HepG2 (cell line): ENCODE measurements around the gene PHF10. TPM values are rescaled to one million over a fixed set of nuclear protein-coding genes. Genes with fewer than 3 reads are reported as not detected.

Source experiments
- EHMT2 ChIP-seq: fragments of 200-600 bp; sonication (generic); IDR thresholded peaks from 2 replicates; pipeline ENCODE4 v1.7.0; 2017; ENCODE audit warnings: antibody characterized with exemption, low read depth, low read length, borderline replicate concordance
- GTF3A ChIP-seq: sonication (generic); formaldehyde crosslinking; conservative IDR thresholded peaks from 2 replicates; pipeline ENCODE4 v1.4.0; 2020; ENCODE audit warnings: mild to moderate bottlenecking, missing genetic modification reagents
- KAT2B ChIP-seq: fragments of 150-350 bp; IDR thresholded peaks from 2 replicates; pipeline ENCODE4 v1.6.1; 2014; ENCODE audit warnings: low read depth, low read length, borderline replicate concordance
- KAT7 ChIP-seq: IDR thresholded peaks from 2 replicates; pipeline ENCODE4 v1.6.1; 2018; ENCODE audit warnings: borderline replicate concordance, missing compliant biosample characterization
- SMARCE1 ChIP-seq: fragments of 450-650 bp; IDR thresholded peaks from 2 replicates; pipeline ENCODE4 v1.6.1; 2017; ENCODE audit warnings: borderline replicate concordance
- ZNF225 ChIP-seq: sonication (generic); formaldehyde crosslinking; IDR thresholded peaks from 2 replicates; pipeline ENCODE4 v1.4.0; 2020; ENCODE audit warnings: mild to moderate bottlenecking, missing genetic modification reagents
- ZNF282 ChIP-seq: fragments of 450-650 bp; IDR thresholded peaks from 2 replicates; pipeline ENCODE4 v1.6.1; 2018; ENCODE audit not compliant: partially characterized antibody
- ZNF432 ChIP-seq: sonication (generic); formaldehyde crosslinking; IDR thresholded peaks from 2 replicates; pipeline ENCODE4 v1.5.0; 2020; ENCODE audit warnings: missing genetic modification reagents, mild to moderate bottlenecking, borderline replicate concordance
- ZNF629 ChIP-seq: sonication (generic); formaldehyde crosslinking; conservative IDR thresholded peaks from 2 replicates; pipeline ENCODE4 v1.5.0; 2020; ENCODE audit warnings: missing genetic modification reagents
- ZNF841 ChIP-seq: sonication (generic); formaldehyde crosslinking; IDR thresholded peaks from 2 replicates; pipeline ENCODE4 v1.8.1; 2023; ENCODE audit warnings: missing genetic modification reagents, borderline replicate concordance
- ZSCAN29 ChIP-seq: sonication (generic); formaldehyde crosslinking; conservative IDR thresholded peaks from 2 replicates; pipeline ENCODE4 v1.4.0; 2020; ENCODE audit warnings: mild to moderate bottlenecking, missing genetic modification reagents
- polyA plus RNA-seq, 8 experiments: library from polyadenylated mRNA; depleted of rRNA in 3 of 8; stranded (reverse) in 7 of 8; unstranded in 1 of 8; fragments of >200 nt; fragmentation: Illumina TruSeq in 4 of 8; extraction: Trizol in 4 of 8; gene quantifications; 2 replicates each; pipeline versions ENCODE4 v1.2.1 to v1.2.3, GENCODE V29; 2011 to 2016; ENCODE audit warnings: low read depth in 4 of 8, missing spikeins in 1 of 8, mixed read lengths in 1 of 8; ENCODE audit not compliant: insufficient read depth in 1 of 8
- total RNA-seq, 5 experiments: library from RNA; depleted of rRNA; stranded (reverse); fragments of >200 nt; fragmentation: Illumina TruSeq; extraction: Trizol; gene quantifications; 2 replicates each; pipeline ENCODE4 v1.2.3, GENCODE V29; 2016; ENCODE audit warnings: low read depth in 1 of 5
- TF ChIP-seq, protein P1 (sequence below): IDR thresholded peaks from 2 replicates; pipeline ENCODE4 v1.6.1; 2012; ENCODE audit warnings: low read depth, low read length, improper control_type of control experiment
- TF ChIP-seq, protein P2 (sequence below): sonication (generic); formaldehyde crosslinking; IDR thresholded peaks from 2 replicates; pipeline ENCODE4 v1.4.0; 2020; ENCODE audit warnings: mild to moderate bottlenecking, low read depth, missing genetic modification reagents
- TF ChIP-seq, protein P3 (sequence below): sonication (generic); formaldehyde crosslinking; IDR thresholded peaks from 2 replicates; pipeline ENCODE4 v1.9.0; 2021; ENCODE audit warnings: missing genetic modification reagents, mild to moderate bottlenecking, borderline replicate concordance
- TF ChIP-seq, protein P4 (sequence below): sonication (generic); formaldehyde crosslinking; IDR thresholded peaks from 2 replicates; pipeline ENCODE4; 2020; ENCODE audit warnings: missing genetic modification reagents, mild to moderate bottlenecking, borderline replicate concordance
- TF ChIP-seq, protein P5 (sequence below): sonication (generic); formaldehyde crosslinking; IDR thresholded peaks from 2 replicates; pipeline ENCODE4 v1.8.1; 2023; ENCODE audit warnings: mild to moderate bottlenecking, missing genetic modification reagents
- TF ChIP-seq, protein P6 (sequence below), 2 experiments: sonication (generic) in 1 of 2; formaldehyde crosslinking in 1 of 2; IDR thresholded peaks; 2 replicates each; pipeline versions ENCODE4 v1.5.1 to v1.6.1; 2011 to 2020; ENCODE audit warnings: borderline replicate concordance in 1 of 2, low read depth in 1 of 2, low read length in 1 of 2, mild to moderate bottlenecking in 1 of 2, missing genetic modification reagents in 1 of 2, moderate library complexity in 1 of 2
- TF ChIP-seq, protein P7 (sequence below): sonication (generic); formaldehyde crosslinking; IDR thresholded peaks from 2 replicates; pipeline ENCODE4 v1.4.0; 2020; ENCODE audit warnings: mild to moderate bottlenecking, missing genetic modification reagents

PHF10 gene
- total and polyA plus RNA-seq, 2 of the 13 experiments (the other 11 are each of a cell fraction or from before 2014, with no cell fraction given): 42.1 to 84.1 TPM

DNA sequence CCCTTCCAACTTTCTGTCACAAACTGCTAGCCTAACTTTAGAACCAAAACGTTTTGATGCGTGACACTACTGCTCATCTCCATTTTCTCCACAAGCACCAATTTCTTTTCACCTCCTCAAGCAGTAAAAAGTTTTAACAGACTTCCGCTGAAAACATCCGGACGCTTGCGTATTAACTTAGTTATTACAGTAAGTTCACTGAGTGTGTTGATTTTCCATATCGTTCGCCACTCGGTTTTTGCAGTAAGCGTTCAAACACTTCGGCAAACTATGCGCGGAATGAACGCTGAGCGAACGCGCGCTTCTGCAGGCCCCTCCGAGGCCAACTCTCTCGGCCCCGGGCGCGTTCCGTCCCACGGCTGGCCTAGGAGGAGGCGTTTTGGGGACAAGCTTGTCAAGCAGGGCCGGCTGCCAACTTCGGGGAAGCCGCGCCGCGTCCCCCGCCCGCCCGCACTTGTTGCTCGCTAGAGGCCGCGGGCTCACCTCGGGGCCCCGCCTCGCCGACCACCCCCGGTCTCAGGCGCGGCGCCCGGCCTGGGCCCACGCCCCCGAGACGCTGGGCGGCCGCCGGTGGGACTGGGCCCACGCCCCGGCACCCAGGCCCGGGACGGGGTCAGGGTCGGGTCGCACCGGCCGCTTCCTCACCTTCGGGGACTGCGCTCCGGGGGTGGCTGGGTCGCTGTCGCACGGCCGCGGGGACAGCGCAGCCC, 945 bp downstream of the PHF10 start (continued):
- TF ChIP-seq, protein P1, sequence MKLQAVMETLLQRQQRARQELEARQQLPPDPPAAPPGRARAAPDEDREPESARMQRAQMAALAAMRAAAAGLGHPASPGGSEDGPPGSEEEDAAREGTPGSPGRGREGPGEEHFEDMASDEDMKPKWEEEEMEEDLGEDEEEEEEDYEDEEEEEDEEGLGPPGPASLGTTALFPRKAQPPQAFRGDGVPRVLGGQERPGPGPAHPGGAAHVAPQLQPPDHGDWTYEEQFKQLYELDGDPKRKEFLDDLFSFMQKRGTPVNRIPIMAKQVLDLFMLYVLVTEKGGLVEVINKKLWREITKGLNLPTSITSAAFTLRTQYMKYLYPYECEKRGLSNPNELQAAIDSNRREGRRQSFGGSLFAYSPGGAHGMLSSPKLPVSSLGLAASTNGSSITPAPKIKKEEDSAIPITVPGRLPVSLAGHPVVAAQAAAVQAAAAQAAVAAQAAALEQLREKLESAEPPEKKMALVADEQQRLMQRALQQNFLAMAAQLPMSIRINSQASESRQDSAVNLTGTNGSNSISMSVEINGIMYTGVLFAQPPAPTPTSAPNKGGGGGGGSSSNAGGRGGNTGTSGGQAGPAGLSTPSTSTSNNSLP: no peak
- TF ChIP-seq ZNF629 (CRISPR knock-in tag) (no peak), SMARCE1 (no peak), ZSCAN29 (no peak), KAT7 (CRISPR knock-in tag) (0 out of 2 replicates have a peak, but pooled peaks have one; percentile 62), ZNF225 (CRISPR knock-in tag) (no peak), KAT2B (no peak), GTF3A (no peak), EHMT2 (no peak), ZNF841 (no peak), ZNF432 (no peak), ZNF282 (no peak)
- TF ChIP-seq, protein P2, sequence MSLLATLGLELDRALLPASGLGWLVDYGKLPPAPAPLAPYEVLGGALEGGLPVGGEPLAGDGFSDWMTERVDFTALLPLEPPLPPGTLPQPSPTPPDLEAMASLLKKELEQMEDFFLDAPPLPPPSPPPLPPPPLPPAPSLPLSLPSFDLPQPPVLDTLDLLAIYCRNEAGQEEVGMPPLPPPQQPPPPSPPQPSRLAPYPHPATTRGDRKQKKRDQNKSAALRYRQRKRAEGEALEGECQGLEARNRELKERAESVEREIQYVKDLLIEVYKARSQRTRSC (CRISPR knock-in tag): no peak
- TF ChIP-seq, protein P3, sequence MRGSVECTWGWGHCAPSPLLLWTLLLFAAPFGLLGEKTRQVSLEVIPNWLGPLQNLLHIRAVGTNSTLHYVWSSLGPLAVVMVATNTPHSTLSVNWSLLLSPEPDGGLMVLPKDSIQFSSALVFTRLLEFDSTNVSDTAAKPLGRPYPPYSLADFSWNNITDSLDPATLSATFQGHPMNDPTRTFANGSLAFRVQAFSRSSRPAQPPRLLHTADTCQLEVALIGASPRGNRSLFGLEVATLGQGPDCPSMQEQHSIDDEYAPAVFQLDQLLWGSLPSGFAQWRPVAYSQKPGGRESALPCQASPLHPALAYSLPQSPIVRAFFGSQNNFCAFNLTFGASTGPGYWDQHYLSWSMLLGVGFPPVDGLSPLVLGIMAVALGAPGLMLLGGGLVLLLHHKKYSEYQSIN (CRISPR knock-in tag): 0 out of 2 replicates have a peak, but pooled peaks have one; percentile 15
- TF ChIP-seq, protein P4, sequence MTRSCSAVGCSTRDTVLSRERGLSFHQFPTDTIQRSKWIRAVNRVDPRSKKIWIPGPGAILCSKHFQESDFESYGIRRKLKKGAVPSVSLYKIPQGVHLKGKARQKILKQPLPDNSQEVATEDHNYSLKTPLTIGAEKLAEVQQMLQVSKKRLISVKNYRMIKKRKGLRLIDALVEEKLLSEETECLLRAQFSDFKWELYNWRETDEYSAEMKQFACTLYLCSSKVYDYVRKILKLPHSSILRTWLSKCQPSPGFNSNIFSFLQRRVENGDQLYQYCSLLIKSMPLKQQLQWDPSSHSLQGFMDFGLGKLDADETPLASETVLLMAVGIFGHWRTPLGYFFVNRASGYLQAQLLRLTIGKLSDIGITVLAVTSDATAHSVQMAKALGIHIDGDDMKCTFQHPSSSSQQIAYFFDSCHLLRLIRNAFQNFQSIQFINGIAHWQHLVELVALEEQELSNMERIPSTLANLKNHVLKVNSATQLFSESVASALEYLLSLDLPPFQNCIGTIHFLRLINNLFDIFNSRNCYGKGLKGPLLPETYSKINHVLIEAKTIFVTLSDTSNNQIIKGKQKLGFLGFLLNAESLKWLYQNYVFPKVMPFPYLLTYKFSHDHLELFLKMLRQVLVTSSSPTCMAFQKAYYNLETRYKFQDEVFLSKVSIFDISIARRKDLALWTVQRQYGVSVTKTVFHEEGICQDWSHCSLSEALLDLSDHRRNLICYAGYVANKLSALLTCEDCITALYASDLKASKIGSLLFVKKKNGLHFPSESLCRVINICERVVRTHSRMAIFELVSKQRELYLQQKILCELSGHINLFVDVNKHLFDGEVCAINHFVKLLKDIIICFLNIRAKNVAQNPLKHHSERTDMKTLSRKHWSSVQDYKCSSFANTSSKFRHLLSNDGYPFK (CRISPR knock-in tag): 0 out of 2 replicates have a peak, but pooled peaks have one; percentile 16
- TF ChIP-seq, protein P5, sequence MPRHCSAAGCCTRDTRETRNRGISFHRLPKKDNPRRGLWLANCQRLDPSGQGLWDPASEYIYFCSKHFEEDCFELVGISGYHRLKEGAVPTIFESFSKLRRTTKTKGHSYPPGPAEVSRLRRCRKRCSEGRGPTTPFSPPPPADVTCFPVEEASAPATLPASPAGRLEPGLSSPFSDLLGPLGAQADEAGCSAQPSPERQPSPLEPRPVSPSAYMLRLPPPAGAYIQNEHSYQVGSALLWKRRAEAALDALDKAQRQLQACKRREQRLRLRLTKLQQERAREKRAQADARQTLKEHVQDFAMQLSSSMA: no peak
- TF ChIP-seq, protein P6, sequence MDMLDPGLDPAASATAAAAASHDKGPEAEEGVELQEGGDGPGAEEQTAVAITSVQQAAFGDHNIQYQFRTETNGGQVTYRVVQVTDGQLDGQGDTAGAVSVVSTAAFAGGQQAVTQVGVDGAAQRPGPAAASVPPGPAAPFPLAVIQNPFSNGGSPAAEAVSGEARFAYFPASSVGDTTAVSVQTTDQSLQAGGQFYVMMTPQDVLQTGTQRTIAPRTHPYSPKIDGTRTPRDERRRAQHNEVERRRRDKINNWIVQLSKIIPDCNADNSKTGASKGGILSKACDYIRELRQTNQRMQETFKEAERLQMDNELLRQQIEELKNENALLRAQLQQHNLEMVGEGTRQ (IDR thresholded peaks at IDR 0.05; ENCODE audit: low read depth, low read length): no peak
- TF ChIP-seq, protein P6 (CRISPR knock-in tag; IDR thresholded peaks at IDR 0.05; ENCODE audit: borderline replicate concordance): no peak
- TF ChIP-seq, protein P7, sequence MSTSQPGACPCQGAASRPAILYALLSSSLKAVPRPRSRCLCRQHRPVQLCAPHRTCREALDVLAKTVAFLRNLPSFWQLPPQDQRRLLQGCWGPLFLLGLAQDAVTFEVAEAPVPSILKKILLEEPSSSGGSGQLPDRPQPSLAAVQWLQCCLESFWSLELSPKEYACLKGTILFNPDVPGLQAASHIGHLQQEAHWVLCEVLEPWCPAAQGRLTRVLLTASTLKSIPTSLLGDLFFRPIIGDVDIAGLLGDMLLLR: no peak
